ENCODE measurements around the gene SDHB. TPM values are rescaled to one million over a fixed set of nuclear protein-coding genes. Genes with fewer than 3 reads are reported as not detected.
A peak's percentile ranks its signal among the peaks of the same experiment; 100 is the strongest.

Gene SDHB
- 50.4 TPM for total RNA-seq

- DNase-seq (ENCODE audit: low read depth in 2 of 3, low spot score in 2 of 3): peak; percentile 98 to 99 (median 98)
Observed at GRCh38 chr1:17053685-17054410, at the start of gene SDHB. TSS of gene SDHB (minus strand) at chr1:17054032. CDS start at chr1:17054019, 13 bp downstream.

GRCh38 chr1:17102232-17102631 lies 48.4 kb upstream of the SDHB start:
- no peak for DNase-seq (ENCODE audit: low read depth in 2 of 3, low spot score in 2 of 3)

- DNase-seq (ENCODE audit: low read depth in 2 of 3, low spot score in 2 of 3): no peak
Observed at GRCh38 chr1:17101261-17101660, 47.4 kb upstream of the SDHB start.

DNA sequence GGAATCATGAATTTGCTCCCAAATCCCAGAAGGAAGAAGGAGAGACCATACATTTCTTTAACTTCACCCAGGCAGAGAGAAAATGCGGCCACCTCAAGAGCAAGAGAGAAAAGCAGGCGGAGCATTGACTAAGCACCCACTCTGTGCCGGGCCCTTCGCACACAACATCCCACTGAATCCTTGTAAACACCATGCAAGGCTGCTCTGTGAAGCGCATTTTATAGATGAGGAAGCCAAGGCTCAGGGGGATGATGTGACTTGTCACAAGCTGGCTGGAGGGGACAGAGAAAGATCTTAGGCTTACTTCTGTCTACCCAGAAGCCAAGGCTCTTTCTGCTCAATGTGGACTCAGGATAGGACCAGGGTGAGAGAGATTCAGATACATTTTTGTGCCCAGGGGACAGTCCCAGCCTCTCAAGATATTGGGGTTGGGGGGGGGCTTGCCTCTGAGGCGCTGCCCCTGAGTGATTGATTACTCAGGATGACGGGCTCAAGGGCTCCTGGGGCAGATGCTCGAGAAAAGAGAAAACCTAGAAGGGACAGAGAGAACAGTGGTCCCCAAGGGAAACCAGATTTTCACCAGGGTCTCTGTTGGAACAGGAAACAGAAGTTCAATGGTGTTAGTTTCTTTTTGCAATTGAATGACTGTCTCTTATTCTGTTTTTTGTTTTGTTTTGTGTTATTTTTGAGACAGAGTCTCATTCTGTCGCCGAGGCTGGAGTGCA lies 45.9 kb upstream of the SDHB start:
- no peak for DNase-seq (ENCODE audit: low read depth in 2 of 3, low spot score in 2 of 3)

DNA sequence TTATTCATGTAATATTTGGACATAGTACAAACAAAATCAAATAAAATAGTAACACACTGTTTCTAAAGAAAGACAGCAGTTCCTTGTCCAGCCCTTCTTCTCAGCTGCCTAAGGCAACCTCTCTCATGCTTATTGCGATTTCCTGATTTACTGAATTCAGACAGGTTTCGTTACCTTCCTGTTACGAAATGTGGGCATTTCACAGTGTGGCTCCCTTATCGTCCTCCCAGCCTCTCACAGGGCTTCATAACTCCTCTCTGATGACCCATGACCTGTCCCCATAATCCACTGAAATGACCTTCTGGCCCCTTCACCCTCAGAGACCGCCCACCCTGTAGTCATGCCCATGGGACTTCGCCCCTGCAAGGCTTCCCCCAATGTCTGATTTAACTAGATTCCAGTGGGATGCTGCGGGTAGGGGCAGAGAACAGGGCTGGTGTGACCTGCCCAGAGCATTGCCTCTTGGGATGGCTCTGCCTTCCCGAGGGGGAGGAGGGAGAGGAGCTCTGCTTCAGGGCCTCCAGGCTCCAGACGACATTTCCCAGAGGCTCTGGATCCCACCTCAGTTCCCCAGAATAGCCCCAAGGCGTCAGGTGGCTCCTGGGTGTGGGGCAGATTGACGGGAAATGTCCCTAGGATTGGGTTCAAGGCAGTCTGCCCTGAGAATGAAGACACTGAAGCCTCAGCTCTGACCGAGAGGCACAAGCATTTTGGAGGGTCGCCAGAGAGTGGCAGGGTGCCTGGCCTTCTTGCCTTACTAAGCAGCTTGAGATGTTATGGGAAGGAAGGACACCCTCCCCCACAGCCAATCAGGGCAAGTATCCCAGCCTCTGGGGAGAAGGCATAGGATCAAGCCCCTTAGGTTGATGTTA lies 44.9 kb upstream of the SDHB start:
- no peak for DNase-seq (ENCODE audit: low read depth in 2 of 3, low spot score in 2 of 3)

DNA sequence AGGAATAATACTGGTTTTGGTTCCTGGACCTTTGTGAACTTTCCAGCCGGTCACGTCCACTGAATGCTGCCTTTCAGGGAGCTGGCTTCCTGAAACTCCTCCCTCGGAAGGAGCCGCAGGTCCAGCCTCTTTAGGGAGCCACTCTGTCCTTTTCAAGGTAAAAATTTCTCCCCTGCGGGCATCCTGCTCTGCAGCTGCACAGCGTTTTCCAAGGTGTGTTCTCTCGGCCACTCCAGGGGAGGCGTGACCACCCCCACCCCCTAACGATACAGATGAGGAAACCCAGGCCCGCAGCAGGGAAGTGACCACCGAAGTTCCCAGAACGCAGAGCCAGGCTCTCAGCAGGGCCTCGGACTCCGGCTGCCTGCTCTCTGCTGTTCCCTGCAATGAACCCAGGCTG lies 44.0 kb upstream of the SDHB start:
- no peak for DNase-seq (ENCODE audit: low read depth in 2 of 3, low spot score in 2 of 3)

- DNase-seq (ENCODE audit: low read depth in 2 of 3, low spot score in 2 of 3): no peak
Observed at GRCh38 chr1:17097147-17097546, 43.3 kb upstream of the SDHB start.

- DNase-seq (ENCODE audit: low read depth in 2 of 3, low spot score in 2 of 3): no peak
Observed at GRCh38 chr1:17096584-17096983, 42.8 kb upstream of the SDHB start.

GRCh38 chr1:17095141-17095540 lies 41.3 kb upstream of the SDHB start:
- no peak for DNase-seq (ENCODE audit: low read depth in 2 of 3, low spot score in 2 of 3)

DNA sequence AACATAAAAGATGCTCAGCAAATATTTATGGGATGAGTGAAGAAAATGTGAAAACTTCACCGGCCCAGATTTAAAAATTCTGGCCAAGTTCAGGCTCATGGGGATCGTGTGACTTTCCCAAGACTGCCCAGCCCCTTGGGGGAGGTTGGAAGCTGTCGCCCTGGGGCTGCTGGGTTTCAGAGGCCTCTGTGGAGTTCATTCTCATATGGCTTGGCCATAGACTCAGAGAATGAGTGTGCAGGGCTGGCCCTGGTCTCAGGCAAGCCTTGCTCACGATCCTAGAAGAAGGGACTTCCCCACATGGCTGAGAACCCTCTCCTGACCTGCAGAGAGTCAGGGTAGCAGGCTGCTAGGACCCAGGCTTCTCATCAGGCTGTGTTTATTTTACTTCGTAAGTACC lies 40.8 kb upstream of the SDHB start:
- DNase-seq (ENCODE audit: low read depth in 2 of 3, low spot score in 2 of 3): no peak

DNA sequence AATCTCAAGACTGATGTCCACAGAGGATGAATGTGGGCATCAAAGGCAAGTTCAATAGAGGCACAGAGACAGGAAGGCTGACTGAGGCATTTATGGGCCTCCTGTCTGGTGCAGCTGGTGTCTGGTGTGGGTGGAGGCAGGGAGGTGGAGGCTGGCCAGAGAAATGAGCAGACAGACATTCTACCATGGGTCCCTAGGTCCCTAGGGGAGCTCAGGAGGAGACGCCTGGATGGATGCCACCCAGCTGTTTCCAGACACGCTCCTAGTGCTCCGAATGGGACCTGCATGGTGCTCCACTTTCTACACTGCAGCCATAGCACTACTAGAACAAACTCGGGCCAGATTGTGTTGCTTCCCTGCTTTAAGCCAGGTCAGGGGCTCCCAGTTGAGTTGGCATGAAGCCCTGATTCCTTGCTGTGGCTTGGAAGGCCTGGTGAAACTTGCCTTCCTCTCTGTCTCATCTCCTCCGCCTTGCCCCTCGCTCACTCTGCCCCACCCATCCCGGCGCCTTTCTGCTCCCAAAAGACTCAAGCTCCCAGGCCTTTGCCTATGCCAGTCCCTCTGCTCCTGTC lies 40.1 kb upstream of the SDHB start:
- no peak for DNase-seq (ENCODE audit: low read depth in 2 of 3, low spot score in 2 of 3)

- no peak for DNase-seq (ENCODE audit: low read depth in 2 of 3, low spot score in 2 of 3)
Observed at GRCh38 chr1:17091252-17091651, 37.4 kb upstream of the SDHB start.

- DNase-seq (ENCODE audit: low read depth in 2 of 3, low spot score in 2 of 3): no peak
Observed at GRCh38 chr1:17089506-17089905, 35.7 kb upstream of the SDHB start.

GRCh38 chr1:17086751-17087150 lies 32.9 kb upstream of the SDHB start:
- no peak for DNase-seq (ENCODE audit: low read depth in 2 of 3, low spot score in 2 of 3)

DNA sequence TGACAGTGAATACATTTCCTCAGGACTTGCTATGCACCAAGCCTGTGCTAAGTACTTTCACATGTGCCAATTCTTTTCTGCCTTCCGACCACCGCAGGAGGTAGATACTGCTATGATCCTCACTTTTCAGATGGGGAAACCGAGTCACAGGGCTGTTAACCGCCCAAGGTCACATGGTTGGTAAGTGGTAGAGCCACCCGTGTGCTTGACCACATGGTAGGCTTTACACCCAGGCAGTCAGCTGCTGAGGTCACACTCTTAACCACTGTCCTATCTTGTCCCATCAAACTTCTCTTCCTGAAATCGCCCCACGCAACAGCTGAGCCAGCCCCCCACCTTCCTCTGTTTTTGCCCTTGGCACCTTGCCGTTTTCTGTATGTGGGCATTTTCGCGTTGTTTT lies 31.0 kb upstream of the SDHB start:
- no peak for DNase-seq (ENCODE audit: low read depth in 2 of 3, low spot score in 2 of 3)

DNA sequence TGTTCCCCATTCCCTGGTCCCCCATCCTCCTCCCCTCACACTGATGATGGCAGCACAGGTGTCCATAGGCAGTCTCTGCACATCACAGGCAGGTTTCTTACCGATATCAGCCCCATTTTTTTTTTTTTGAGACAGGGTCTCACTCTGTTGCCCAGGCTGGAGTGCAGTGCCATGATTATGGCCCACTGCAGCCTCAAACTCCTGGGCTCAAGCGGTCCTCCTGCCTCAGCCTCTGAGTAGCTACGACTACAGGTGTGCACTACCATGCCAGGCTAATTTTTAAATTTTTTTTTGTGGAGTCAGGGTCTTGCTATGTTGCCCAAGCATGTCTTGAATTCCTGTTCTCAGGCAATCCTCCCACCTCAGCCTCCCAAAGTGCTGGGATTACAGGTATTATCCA lies 28.9 kb upstream of the SDHB start:
- DNase-seq (ENCODE audit: low read depth in 2 of 3, low spot score in 2 of 3): no peak

DNA sequence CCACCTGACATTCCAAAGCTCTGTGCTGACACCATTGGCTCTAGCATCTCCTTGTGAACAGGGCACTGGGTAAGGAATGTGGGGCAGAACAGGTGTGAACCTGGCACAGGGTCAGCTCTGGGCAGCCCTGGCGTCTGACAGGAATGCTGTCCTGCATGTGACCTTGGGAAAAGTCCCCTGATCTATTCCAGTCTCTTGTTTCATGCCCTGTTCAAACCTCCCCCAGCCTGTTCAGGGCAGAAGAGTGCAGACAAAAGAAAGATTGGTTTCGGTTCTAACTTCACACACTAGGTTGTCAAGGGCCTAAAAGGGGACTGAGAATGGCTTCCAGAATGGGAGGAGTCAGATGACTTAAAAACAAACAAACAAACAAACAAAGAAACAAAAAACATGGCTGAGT lies 27.6 kb upstream of the SDHB start:
- no peak for DNase-seq (ENCODE audit: low read depth in 2 of 3, low spot score in 2 of 3)

- DNase-seq (ENCODE audit: low read depth in 2 of 3, low spot score in 2 of 3): no peak
Observed at GRCh38 chr1:17080880-17081279, 27.0 kb upstream of the SDHB start.

DNA sequence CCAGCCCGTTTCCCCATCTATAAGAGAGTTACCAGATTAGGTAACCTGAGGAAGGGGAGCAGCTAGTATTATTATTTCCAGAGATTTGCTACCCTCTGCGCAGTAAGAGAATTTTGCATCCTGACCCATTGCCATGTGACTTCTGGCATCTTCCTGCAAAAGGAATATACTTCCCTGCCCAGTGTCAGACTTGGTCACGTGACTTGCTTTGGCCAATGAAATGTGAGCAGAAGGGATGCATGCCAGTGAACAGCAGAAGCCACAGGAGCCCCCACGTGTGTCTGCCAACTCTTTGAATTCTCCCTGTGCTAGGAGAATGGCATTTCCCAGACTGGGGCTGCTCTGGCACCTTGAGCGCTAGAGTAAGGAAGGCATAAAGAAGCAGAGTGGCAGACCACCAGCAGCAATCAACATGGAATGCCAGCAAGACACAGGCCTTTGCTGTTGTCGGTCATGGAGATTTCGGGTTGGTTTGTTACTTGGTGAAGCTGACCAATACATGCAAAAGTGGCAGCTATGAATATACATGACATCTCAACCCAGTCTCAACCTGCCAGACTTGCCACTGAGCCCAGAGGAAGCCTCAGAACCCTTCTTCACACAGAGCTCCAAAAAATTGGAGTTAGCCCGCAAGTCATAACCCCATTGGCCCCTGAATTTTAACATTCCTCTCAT lies 26.4 kb upstream of the SDHB start:
- DNase-seq (ENCODE audit: low read depth in 2 of 3, low spot score in 2 of 3): no peak
